GM06990 (cell line): ENCODE data around the gene SUGCT.

ENCODE experiments used
- DNase-seq: peaks from one replicate; pipeline ENCODE4 v3.0.0-alpha.2; 2011; ENCODE audit not compliant: insufficient read length; ENCODE audit errors: extremely low read depth
- H3K27me3 ChIP-seq: replicated peaks from 2 replicates; pipeline ENCODE4 v1.6.0; 2011; ENCODE audit warnings: low read length; ENCODE audit not compliant: control insufficient read depth, insufficient read depth
- H3K36me3 ChIP-seq: 2 replicates; pipeline ENCODE4 v1.5.1; 2011; ENCODE audit warnings: low read length; ENCODE audit not compliant: control insufficient read depth, insufficient read depth
- H3K4me3 ChIP-seq: replicated peaks from 2 replicates; pipeline ENCODE4 v1.5.1; 2011; ENCODE audit warnings: low read depth, mild to moderate bottlenecking, control low read depth, low read length
- TF ChIP-seq, protein P1 (sequence below): IDR thresholded peaks from 2 replicates; pipeline ENCODE4 v1.5.1; 2011; ENCODE audit warnings: low read length, control low read depth, mild to moderate bottlenecking, inconsistent platforms; ENCODE audit not compliant: insufficient read depth, poor library complexity, severe bottlenecking

The SUGCT gene

GRCh38 chr7:40876601-40877000 lies 741.8 kb downstream of the SUGCT start:
- no peak for DNase-seq
- no peaks in the 10 kb centered on the region for H3K36me3 ChIP-seq
- no peak overlapping the region for H3K4me3 ChIP-seq
- no peaks in the 10 kb centered on the region for H3K27me3 ChIP-seq
- TF ChIP-seq, protein P1, sequence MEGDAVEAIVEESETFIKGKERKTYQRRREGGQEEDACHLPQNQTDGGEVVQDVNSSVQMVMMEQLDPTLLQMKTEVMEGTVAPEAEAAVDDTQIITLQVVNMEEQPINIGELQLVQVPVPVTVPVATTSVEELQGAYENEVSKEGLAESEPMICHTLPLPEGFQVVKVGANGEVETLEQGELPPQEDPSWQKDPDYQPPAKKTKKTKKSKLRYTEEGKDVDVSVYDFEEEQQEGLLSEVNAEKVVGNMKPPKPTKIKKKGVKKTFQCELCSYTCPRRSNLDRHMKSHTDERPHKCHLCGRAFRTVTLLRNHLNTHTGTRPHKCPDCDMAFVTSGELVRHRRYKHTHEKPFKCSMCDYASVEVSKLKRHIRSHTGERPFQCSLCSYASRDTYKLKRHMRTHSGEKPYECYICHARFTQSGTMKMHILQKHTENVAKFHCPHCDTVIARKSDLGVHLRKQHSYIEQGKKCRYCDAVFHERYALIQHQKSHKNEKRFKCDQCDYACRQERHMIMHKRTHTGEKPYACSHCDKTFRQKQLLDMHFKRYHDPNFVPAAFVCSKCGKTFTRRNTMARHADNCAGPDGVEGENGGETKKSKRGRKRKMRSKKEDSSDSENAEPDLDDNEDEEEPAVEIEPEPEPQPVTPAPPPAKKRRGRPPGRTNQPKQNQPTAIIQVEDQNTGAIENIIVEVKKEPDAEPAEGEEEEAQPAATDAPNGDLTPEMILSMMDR: no peak

DNA sequence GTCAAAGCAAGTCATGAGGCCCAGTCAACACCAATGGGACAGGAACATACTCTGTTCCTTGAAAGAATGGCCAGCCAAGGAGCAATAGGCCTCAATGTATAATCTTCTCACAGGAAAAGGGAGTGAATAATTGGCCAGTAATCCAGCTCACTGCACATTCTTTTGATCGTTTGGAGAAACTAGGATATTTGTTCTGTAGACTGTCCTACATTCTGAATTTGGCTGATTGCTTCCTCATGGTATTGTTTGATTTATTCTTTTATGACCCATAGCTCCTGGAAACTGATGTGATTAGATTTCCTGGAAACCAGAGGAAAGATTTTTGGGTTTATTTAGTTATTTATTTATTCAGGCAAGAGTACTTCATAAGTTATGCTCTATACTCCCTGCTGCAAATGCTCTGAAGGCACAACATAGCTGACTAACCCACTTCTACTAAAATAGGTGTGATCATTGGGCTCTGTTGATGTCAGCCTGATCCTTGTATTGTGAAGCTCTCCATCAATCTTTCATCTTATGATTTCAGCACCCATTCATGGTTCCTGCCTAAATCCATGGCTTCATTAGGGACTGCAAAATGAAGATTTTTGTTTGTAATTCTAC lies 745.2 kb downstream of the SUGCT start:
- DNase-seq: no peak
- Histone ChIP-seq H3K27me3 (no peaks in the 10 kb centered on the region), H3K36me3 (no peaks in the 10 kb centered on the region), H3K4me3 (no peak overlapping the region)
- TF ChIP-seq, protein P1: no peak

GRCh38 chr7:40880581-40880980 lies 745.8 kb downstream of the SUGCT start:
- no peak for DNase-seq
- TF ChIP-seq, protein P1: no peak
- no peaks in the 10 kb centered on the region for H3K36me3 ChIP-seq
- no peak overlapping the region for H3K4me3 ChIP-seq
- H3K27me3 ChIP-seq: no peaks in the 10 kb centered on the region

GRCh38 chr7:40881405-40881926 lies 746.7 kb downstream of the SUGCT start:
- DNase-seq: no peak
- H3K36me3 ChIP-seq: no peaks in the 10 kb centered on the region
- H3K4me3 ChIP-seq: no peak overlapping the region
- TF ChIP-seq, protein P1: no peak
- H3K27me3 ChIP-seq: no peaks in the 10 kb centered on the region

GRCh38 chr7:40882071-40882658 lies 747.4 kb downstream of the SUGCT start:
- H3K36me3 ChIP-seq: no peaks in the 10 kb centered on the region
- TF ChIP-seq, protein P1: no peak
- H3K27me3 ChIP-seq: no peaks in the 10 kb centered on the region
- DNase-seq: no peak
- H3K4me3 ChIP-seq: no peak overlapping the region
